Suprapubic skin (tissue), 4 donors: ENCODE results near the gene S100A5.

Source experiments
- CTCF ChIP-seq, 2 donors: fragments of 200-600 bp in 1 of 2; fragments of 450-650 bp in 1 of 2; sonication (generic) in 1 of 2; IDR thresholded peaks; one replicate each; pipeline ENCODE4 v1.5.1; 2016 to 2019; ENCODE audit warnings: antibody characterized with exemption in 2 of 2, mild to moderate bottlenecking in 1 of 2, moderate library complexity in 1 of 2
- POLR2A ChIP-seq, 2 donors: fragments of 450-650 bp; IDR thresholded peaks; one replicate each; pipeline ENCODE4 v1.6.1; 2017; ENCODE audit warnings: antibody characterized with exemption in 2 of 2, mild to moderate bottlenecking in 2 of 2, moderate library complexity in 2 of 2
- POLR2AphosphoS5 ChIP-seq, 3 donors: sonication (generic); formaldehyde crosslinking; IDR thresholded peaks; one replicate each; pipeline ENCODE4 v1.6.1; 2017; ENCODE audit warnings: antibody characterized with exemption in 3 of 3

- TF ChIP-seq CTCF (IDR thresholded peaks at IDR 0.05) (no peak), POLR2A (IDR thresholded peaks at IDR 0.05) (no peak), POLR2AphosphoS5 (IDR thresholded peaks at IDR 0.05) (no peak)
These were observed 38.2 kb upstream of the S100A5 start for GRCh38 chr1:153578936-153579335.
